CD4-positive, alpha-beta T cell (primary cell): ENCODE measurements around the gene TOLLIP. TPM values are rescaled to one million over a fixed set of nuclear protein-coding genes. Genes with fewer than 3 reads are reported as not detected.

Source experiments
- ATAC-seq: fragments of 200-7000 bp; cut with Tn5 transposase; one replicate; pipeline ENCODE4 v1.10.0; 2022; ENCODE audit warnings: mild to moderate bottlenecking; ENCODE audit not compliant: poor library complexity
- CTCF ChIA-PET: fragments of 350-600 bp; sonication (Branson Sonifier 250); formaldehyde crosslinking; loops from one replicate; lab custom pipeline; 2021; ENCODE audit warnings: antibody characterized with exemption, inconsistent platforms; lab: Charles Lee
- POLR2A ChIA-PET: fragments of 350-600 bp; sonication (Branson Sonifier 250); formaldehyde crosslinking; loops from one replicate; lab custom pipeline; 2021; ENCODE audit warnings: antibody characterized with exemption, inconsistent platforms; lab: Charles Lee
- DNase-seq, 14 experiments: peaks; one replicate each; pipeline ENCODE4 v3.0.0-alpha.2; 2013 to 2020; ENCODE audit warnings: mixed read lengths in 2 of 14
- H3K27ac ChIP-seq, 2 donors: one replicate each; pipeline versions ENCODE4 v1.5.1 to v1.7.0; 2013; ENCODE audit warnings: low read length in 2 of 2, low read depth in 1 of 2, mild to moderate bottlenecking in 1 of 2
- H3K27me3 ChIP-seq, 2 experiments: 1 replicate in 1 of 2; 2 replicates in 1 of 2; pipeline versions ENCODE4 v1.6.1 to v1.7.0; 2013; ENCODE audit warnings: low read length in 2 of 2, control low read depth in 1 of 2, mild to moderate bottlenecking in 1 of 2, moderate library complexity in 1 of 2; ENCODE audit not compliant: insufficient read depth in 2 of 2, control insufficient read depth in 1 of 2
- H3K36me3 ChIP-seq: one replicate; pipeline ENCODE4 v1.6.1; 2013; ENCODE audit warnings: low read length, control low read depth; ENCODE audit not compliant: insufficient read depth
- H3K4me1 ChIP-seq: one replicate; pipeline ENCODE4 v1.6.1; 2013; ENCODE audit warnings: low read length, control low read depth; ENCODE audit not compliant: insufficient read depth
- H3K4me3 ChIP-seq: one replicate; pipeline ENCODE4 v1.5.1; 2013; ENCODE audit warnings: mild to moderate bottlenecking, low read length, moderate library complexity
- H3K9me3 ChIP-seq, 2 experiments: 1 replicate in 1 of 2; 2 replicates in 1 of 2; pipeline versions ENCODE4 v1.6.1 to v1.7.0; 2013; ENCODE audit warnings: low read length in 2 of 2, mild to moderate bottlenecking in 2 of 2, control low read depth in 1 of 2, moderate library complexity in 1 of 2; ENCODE audit not compliant: control insufficient read depth in 1 of 2, insufficient read depth in 1 of 2
- H3K27ac Mint-ChIP-seq: one replicate; pipeline ENCODE4 v1.8.0; 2020; ENCODE audit warnings: mixed read lengths
- H3K27me3 Mint-ChIP-seq: one replicate; pipeline ENCODE4 v1.8.0; 2021; ENCODE audit warnings: mixed read lengths
- H3K36me3 Mint-ChIP-seq: one replicate; pipeline ENCODE4 v1.8.0; 2021; ENCODE audit warnings: low read depth, mixed read lengths
- H3K4me1 Mint-ChIP-seq: one replicate; pipeline ENCODE4 v1.8.0; 2021; ENCODE audit warnings: low read depth, mixed read lengths
- H3K4me3 Mint-ChIP-seq: one replicate; pipeline ENCODE4 v1.8.0; 2020; ENCODE audit warnings: mild to moderate bottlenecking, mixed read lengths
- H3K9me3 Mint-ChIP-seq: one replicate; pipeline ENCODE4 v1.8.0; 2020; ENCODE audit warnings: mixed read lengths
- intact Hi-C, 2 experiments: fragments of 100-400 bp; cut with DNase I in 1 of 2; cut with micrococcal nuclease in 1 of 2; formaldehyde crosslinking; loops; one replicate each; pipeline versions ENCODE4 v1.15.1 to v1.9.0; 2023 to 2025; cut with DNase I, micrococcal nuclease
- total RNA-seq, 174 experiments: library from RNA in 2 of 174; stranded (reverse) in 2 of 174; gene quantifications; one replicate each; pipeline ENCODE4 v1.2.3 and lab custom pipeline; 2021 to 2026
- TF ChIP-seq, protein P1 (sequence below): fragments of 200-600 bp; IDR thresholded peaks from one replicate; pipeline ENCODE4 v1.8.0; 2022; ENCODE audit warnings: antibody characterized with exemption, mild to moderate bottlenecking

The TOLLIP gene
- total RNA-seq, 2 experiments from 2014 or later: 38.9 to 41.0 TPM

GRCh38 chr11:1340111-1340510 is 30.7 kb upstream of the TOLLIP start:
- Mint-ChIP-seq H3K4me3 (no peak overlapping the region), H3K9me3 (peaks cover 8% of the 10 kb centered on the region), H3K27me3 (no peaks in the 10 kb centered on the region), H3K4me1 (peaks cover 18% of the 10 kb centered on the region), H3K36me3 (peaks cover 4% of the 10 kb centered on the region), H3K27ac (no peak overlapping the region)
- Histone ChIP-seq H3K4me3 (no peak overlapping the region), H3K27me3 (no peaks in the 10 kb centered on the region), H3K9me3 (peaks cover 13 to 35% of the 10 kb centered on the region in 2 experiments), H3K36me3 (no peaks in the 10 kb centered on the region), H3K27ac (no peak overlapping the region), H3K4me1 (peaks cover 12% of the 10 kb centered on the region)
- intact Hi-C loops: loop anchor here in 1 of 2 experiments (5.0 kb wide), 1 partner anchor 42 kb away; no protein-coding TSS in a partner anchor
- POLR2A ChIA-PET: interaction anchor here (1.2 kb wide), 2 partner anchors 30 to 43 kb away, joined by 3 read pairs; partner anchors contain the start of gene TOLLIP
- DNase-seq: no peak
- CTCF ChIA-PET: no interaction called here
- ATAC-seq: no peak
- TF ChIP-seq, protein P1, sequence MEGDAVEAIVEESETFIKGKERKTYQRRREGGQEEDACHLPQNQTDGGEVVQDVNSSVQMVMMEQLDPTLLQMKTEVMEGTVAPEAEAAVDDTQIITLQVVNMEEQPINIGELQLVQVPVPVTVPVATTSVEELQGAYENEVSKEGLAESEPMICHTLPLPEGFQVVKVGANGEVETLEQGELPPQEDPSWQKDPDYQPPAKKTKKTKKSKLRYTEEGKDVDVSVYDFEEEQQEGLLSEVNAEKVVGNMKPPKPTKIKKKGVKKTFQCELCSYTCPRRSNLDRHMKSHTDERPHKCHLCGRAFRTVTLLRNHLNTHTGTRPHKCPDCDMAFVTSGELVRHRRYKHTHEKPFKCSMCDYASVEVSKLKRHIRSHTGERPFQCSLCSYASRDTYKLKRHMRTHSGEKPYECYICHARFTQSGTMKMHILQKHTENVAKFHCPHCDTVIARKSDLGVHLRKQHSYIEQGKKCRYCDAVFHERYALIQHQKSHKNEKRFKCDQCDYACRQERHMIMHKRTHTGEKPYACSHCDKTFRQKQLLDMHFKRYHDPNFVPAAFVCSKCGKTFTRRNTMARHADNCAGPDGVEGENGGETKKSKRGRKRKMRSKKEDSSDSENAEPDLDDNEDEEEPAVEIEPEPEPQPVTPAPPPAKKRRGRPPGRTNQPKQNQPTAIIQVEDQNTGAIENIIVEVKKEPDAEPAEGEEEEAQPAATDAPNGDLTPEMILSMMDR: no peak

GRCh38 chr11:1339066-1339675 is 29.7 kb upstream of the TOLLIP start:
- H3K36me3 Mint-ChIP-seq: peaks cover 4% of the 10 kb centered on the region
- POLR2A ChIA-PET: interaction anchor here (1.2 kb wide), 2 partner anchors 29 to 44 kb away, joined by 3 read pairs; partner anchors contain the start of gene TOLLIP
- H3K27me3 Mint-ChIP-seq: no peaks in the 10 kb centered on the region
- H3K4me3 ChIP-seq: no peak overlapping the region
- peaks cover 8% of the 10 kb centered on the region for H3K9me3 Mint-ChIP-seq
- peaks cover 13 to 35% of the 10 kb centered on the region in 2 experiments for H3K9me3 ChIP-seq
- H3K36me3 ChIP-seq: no peaks in the 10 kb centered on the region
- no peaks in the 10 kb centered on the region for H3K27me3 ChIP-seq
- H3K27ac ChIP-seq: no peak overlapping the region
- no peak overlapping the region for H3K27ac Mint-ChIP-seq
- ATAC-seq (no peak), DNase-seq (no peak)
- TF ChIP-seq, protein P1: no peak
- peaks cover 14% of the 10 kb centered on the region for H3K4me1 ChIP-seq
- intact Hi-C loops: loop anchor here in 1 of 2 experiments (2.0 to 5.0 kb wide), 2 partner anchors 44 to 233 kb away; partner anchors contain the start of gene DUSP8
- CTCF ChIA-PET: no interaction called here
- H3K4me3 Mint-ChIP-seq: no peak overlapping the region
- peaks cover 22% of the 10 kb centered on the region for H3K4me1 Mint-ChIP-seq

- POLR2A ChIA-PET: interaction anchor here (1.2 kb wide), 2 partner anchors 29 to 45 kb away, joined by 3 read pairs; partner anchors contain the start of gene TOLLIP
- H3K4me1 ChIP-seq: peaks cover 14% of the 10 kb centered on the region
- no peak for ATAC-seq
Measured at GRCh38 chr11:1338201-1339065, 29.0 kb upstream of the TOLLIP start.

More at GRCh38 chr11:1338201-1339065, 29.0 kb upstream of the TOLLIP start:
- Mint-ChIP-seq H3K27me3 (no peaks in the 10 kb centered on the region), H3K4me1 (peaks cover 22% of the 10 kb centered on the region), H3K9me3 (peaks cover 8% of the 10 kb centered on the region), H3K36me3 (peaks cover 4% of the 10 kb centered on the region), H3K27ac (no peak overlapping the region), H3K4me3 (no peak overlapping the region)
- peaks cover 13 to 35% of the 10 kb centered on the region in 2 experiments for H3K9me3 ChIP-seq
- peak in 3 of 14 experiments; percentile 8 to 45 (median 30) for DNase-seq
- no peak overlapping the region for H3K4me3 ChIP-seq
- no peak overlapping the region for H3K27ac ChIP-seq
- CTCF ChIA-PET: no interaction called here
- no peaks in the 10 kb centered on the region for H3K36me3 ChIP-seq
- intact Hi-C loops: loop anchor here in 1 of 2 experiments (2.0 to 5.0 kb wide), 2 partner anchors 44 to 234 kb away; partner anchors contain the start of gene DUSP8
- no peaks in the 10 kb centered on the region for H3K27me3 ChIP-seq
- TF ChIP-seq, protein P1: no peak
